ENCODE measurements around the gene PES1. TPM values are rescaled to one million over a fixed set of nuclear protein-coding genes. Genes with fewer than 3 reads are reported as not detected.
"Not testable (repeated sequence)": the region's sequence is repeated elsewhere in the genome, so short reads cannot be mapped to it uniquely, and the experiment has no call there.

PES1 gene
- total RNA-seq, 3 donors from 2014 or later = 45.3 to 65.1 (median 56.4) TPM

DNA sequence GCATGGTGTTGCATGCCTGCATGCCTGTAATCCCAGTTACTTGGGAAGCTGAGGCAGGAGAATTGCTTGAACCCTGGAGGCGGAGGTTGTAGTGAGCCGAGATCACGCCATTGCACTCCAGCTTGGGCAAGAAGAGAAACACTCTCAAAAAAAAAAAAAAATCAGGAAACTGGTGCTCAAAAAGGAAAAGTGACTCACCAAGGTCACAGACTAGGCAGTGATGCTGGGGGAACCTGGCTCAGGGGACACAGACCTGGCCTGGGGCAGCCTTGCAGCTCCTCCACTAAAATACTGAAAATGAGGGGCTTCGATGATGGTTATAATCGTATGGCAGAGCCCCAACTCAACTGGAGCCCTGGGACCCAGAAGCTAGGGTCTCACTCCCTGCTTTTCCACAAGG lies 35.8 kb upstream of the PES1 start:
- no peaks in the 10 kb centered on the region for H3K36me3 ChIP-seq
- no peak for DNase-seq (ENCODE audit: low spot score in 2 of 2)
- intact Hi-C loops (cut with DNase I; ENCODE audit: low total_unique reads) = no loop called here
- H3K27me3 ChIP-seq = no peaks in the 10 kb centered on the region
- H3K4me1 ChIP-seq = no peaks in the 10 kb centered on the region
- no peak overlapping the region for H3K27ac ChIP-seq
- no peak overlapping the region for H3K4me3 ChIP-seq
- H3K9me3 ChIP-seq = no peaks in the 10 kb centered on the region
- TF ChIP-seq, protein P1, sequence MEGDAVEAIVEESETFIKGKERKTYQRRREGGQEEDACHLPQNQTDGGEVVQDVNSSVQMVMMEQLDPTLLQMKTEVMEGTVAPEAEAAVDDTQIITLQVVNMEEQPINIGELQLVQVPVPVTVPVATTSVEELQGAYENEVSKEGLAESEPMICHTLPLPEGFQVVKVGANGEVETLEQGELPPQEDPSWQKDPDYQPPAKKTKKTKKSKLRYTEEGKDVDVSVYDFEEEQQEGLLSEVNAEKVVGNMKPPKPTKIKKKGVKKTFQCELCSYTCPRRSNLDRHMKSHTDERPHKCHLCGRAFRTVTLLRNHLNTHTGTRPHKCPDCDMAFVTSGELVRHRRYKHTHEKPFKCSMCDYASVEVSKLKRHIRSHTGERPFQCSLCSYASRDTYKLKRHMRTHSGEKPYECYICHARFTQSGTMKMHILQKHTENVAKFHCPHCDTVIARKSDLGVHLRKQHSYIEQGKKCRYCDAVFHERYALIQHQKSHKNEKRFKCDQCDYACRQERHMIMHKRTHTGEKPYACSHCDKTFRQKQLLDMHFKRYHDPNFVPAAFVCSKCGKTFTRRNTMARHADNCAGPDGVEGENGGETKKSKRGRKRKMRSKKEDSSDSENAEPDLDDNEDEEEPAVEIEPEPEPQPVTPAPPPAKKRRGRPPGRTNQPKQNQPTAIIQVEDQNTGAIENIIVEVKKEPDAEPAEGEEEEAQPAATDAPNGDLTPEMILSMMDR (IDR thresholded peaks at IDR 0.05) = no peak
- TF ChIP-seq POLR2A (IDR thresholded peaks at IDR 0.05) (no peak), POLR2AphosphoS5 (IDR thresholded peaks at IDR 0.05) (no peak)

DNA sequence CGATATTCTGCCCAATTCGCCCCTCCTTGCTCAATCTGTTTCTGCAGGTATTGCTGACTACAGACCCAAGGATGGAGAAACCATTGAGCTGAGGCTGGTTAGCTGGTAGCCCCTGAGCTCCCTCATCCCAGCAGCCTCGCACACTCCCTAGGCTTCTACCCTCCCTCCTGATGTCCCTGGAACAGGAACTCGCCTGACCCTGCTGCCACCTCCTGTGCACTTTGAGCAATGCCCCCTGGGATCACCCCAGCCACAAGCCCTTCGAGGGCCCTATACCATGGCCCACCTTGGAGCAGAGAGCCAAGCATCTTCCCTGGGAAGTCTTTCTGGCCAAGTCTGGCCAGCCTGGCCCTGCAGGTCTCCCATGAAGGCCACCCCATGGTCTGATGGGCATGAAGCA lies 34.7 kb upstream of the PES1 start:
- no peak for DNase-seq (ENCODE audit: low spot score in 2 of 2)
- Histone ChIP-seq H3K4me3 (no peak overlapping the region), H3K27me3 (no peaks in the 10 kb centered on the region), H3K9me3 (no peaks in the 10 kb centered on the region), H3K27ac (no peak overlapping the region), H3K36me3 (no peaks in the 10 kb centered on the region), H3K4me1 (no peaks in the 10 kb centered on the region)
- intact Hi-C loops (cut with DNase I; ENCODE audit: low total_unique reads) = no loop called here
- no peak for TF ChIP-seq POLR2A (IDR thresholded peaks at IDR 0.05)
- no peak for TF ChIP-seq POLR2AphosphoS5 (IDR thresholded peaks at IDR 0.05)
- TF ChIP-seq, protein P1 (IDR thresholded peaks at IDR 0.05) = no peak

DNA sequence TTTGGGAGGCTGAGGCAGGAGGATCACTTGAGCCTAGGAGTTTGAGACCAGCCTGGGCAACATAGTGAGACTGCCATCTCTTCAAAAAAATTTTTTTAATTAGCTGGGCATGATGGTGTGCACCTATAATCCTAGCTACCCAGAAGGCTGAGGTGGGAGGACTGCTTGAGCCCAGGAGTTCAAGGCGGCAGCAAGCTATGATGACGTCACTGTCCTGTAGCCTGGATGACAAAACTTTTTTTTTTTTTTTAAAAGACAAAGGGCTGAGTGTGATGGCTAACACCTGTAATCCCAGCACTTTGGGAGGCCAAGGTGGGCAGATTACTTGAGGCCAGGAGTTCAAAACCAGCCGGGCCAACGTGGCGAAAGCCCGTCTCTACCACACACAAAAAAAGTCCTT lies 28.2 kb upstream of the PES1 start:
- intact Hi-C loops (cut with DNase I; ENCODE audit: low total_unique reads) = loop anchor here (10.0 kb wide), 1 partner anchor 305 kb away; no protein-coding TSS in a partner anchor

DNA sequence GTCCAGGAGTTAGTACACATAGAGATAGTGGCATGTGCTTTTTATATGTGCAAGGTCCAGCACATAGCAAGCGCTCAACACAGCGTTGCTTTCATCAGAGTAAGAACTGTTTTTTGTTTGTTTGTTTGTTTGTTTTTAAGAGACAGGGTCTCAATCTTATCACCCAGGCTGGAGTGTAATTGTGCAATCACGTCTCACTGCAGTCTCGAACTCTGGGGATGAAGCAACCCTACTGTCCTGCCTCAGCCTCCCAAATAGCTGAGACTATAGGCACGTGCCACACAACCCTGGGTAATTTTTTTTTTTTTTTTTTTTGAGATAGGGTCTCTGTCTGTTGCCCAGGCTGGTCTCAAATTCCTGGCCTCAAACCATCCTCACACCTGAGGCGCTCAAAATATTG lies 26.1 kb upstream of the PES1 start:
- no peaks in the 10 kb centered on the region for H3K36me3 ChIP-seq

More for the DNA sequence above, 28.2 kb upstream of the PES1 start:
- H3K27ac ChIP-seq; DNase-seq (ENCODE audit: low spot score in 2 of 2); H3K27me3 ChIP-seq; H3K4me1 ChIP-seq; H3K36me3 ChIP-seq; H3K4me3 ChIP-seq; H3K9me3 ChIP-seq: not testable (repeated sequence)

DNA sequence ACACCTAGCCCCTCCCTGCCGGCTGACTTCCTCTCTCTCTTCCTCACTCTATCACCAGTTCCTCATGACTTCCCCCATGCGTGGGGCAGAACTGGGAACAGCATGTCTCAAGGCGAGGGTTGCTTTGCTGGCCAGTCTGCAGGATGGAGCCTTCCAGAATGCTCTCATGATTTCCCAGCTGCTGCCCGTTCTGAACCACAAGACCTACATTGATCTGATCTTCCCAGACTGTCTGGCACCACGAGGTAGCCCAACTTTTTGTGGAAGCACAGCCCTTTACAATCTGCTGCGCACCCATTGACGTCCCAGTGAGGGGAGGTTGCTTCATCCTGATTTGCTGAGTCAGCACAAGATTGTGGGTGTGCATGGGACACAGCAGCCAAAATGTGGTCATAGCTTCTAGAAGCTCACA lies 23.8 kb upstream of the PES1 start:
- Histone ChIP-seq H3K36me3 (no peaks in the 10 kb centered on the region), H3K27ac (no peak overlapping the region), H3K27me3 (no peaks in the 10 kb centered on the region), H3K9me3 (no peaks in the 10 kb centered on the region), H3K4me3 (no peak overlapping the region), H3K4me1 (no peaks in the 10 kb centered on the region)
- TF ChIP-seq POLR2AphosphoS5 (IDR thresholded peaks at IDR 0.05) (no peak), POLR2A (IDR thresholded peaks at IDR 0.05) (no peak)
- TF ChIP-seq, protein P1 (IDR thresholded peaks at IDR 0.05) = no peak
- intact Hi-C loops (cut with DNase I; ENCODE audit: low total_unique reads) = loop anchor here (10.0 kb wide), 1 partner anchor 309 kb away; no protein-coding TSS in a partner anchor
- no peak for DNase-seq (ENCODE audit: low spot score in 2 of 2)

More for the DNA sequence above, 26.1 kb upstream of the PES1 start:
- no peak overlapping the region for H3K4me3 ChIP-seq
- H3K9me3 ChIP-seq = no peaks in the 10 kb centered on the region
- no peak overlapping the region for H3K27ac ChIP-seq
- no peaks in the 10 kb centered on the region for H3K27me3 ChIP-seq
- intact Hi-C loops (cut with DNase I; ENCODE audit: low total_unique reads) = loop anchor here (10.0 kb wide), 1 partner anchor 307 kb away; no protein-coding TSS in a partner anchor
- DNase-seq (ENCODE audit: low spot score in 2 of 2) = no peak
- H3K4me1 ChIP-seq = no peaks in the 10 kb centered on the region
- no peak for TF ChIP-seq POLR2AphosphoS5 (IDR thresholded peaks at IDR 0.05)
- no peak for TF ChIP-seq POLR2A (IDR thresholded peaks at IDR 0.05)
- TF ChIP-seq, protein P1 (IDR thresholded peaks at IDR 0.05) = no peak

DNA sequence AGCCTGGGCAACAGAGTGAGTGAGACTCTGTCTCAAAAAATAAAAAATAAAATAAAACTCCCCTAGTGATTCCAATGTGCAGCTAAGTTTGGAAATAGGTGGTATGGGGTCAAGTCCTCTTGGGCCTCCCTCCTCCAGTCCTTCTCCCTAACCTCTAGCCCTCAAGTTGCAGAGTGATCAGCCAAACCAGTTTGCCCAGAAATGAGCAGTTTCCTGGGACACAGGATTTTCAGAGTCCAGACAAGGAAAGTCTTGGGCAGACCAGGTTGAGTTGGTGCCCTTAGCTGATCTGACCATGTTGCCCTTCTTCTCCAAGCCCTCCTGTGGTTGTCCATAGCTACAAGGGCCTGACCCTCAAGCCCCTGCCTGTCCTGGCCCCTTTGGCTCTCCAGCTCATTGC lies 23.2 kb upstream of the PES1 start:
- no peaks in the 10 kb centered on the region for H3K27me3 ChIP-seq
- TF ChIP-seq POLR2A (IDR thresholded peaks at IDR 0.05) = no peak
- TF ChIP-seq, protein P1 (IDR thresholded peaks at IDR 0.05) = no peak
- TF ChIP-seq POLR2AphosphoS5 (IDR thresholded peaks at IDR 0.05) = no peak
- no peak overlapping the region for H3K27ac ChIP-seq
- intact Hi-C loops (cut with DNase I; ENCODE audit: low total_unique reads) = loop anchor here (10.0 kb wide), 1 partner anchor 310 kb away; no protein-coding TSS in a partner anchor
- no peak overlapping the region for H3K4me3 ChIP-seq
- no peaks in the 10 kb centered on the region for H3K9me3 ChIP-seq
- H3K36me3 ChIP-seq = no peaks in the 10 kb centered on the region
- H3K4me1 ChIP-seq = no peaks in the 10 kb centered on the region
- no peak for DNase-seq (ENCODE audit: low spot score in 2 of 2)
